Panc1 (cell line): ENCODE measurements around the gene PCDHGB5. TPM values are rescaled to one million over a fixed set of nuclear protein-coding genes. Genes with fewer than 3 reads are reported as not detected.
"Not testable (repeated sequence)": the region's sequence is repeated elsewhere in the genome, so short reads cannot be mapped to it uniquely, and the experiment has no call there.

ENCODE experiments used
- ATAC-seq: fragments of 200-7000 bp; cut with Tn5 transposase; 2 replicates; pipeline ENCODE4 v1.9.1; 2020; ENCODE audit warnings: mild to moderate bottlenecking, moderate library complexity
- BruUV-seq: library from RNA; stranded (reverse); fragments of 400-500 nt; replicated peaks from 2 replicates; lab custom pipeline; 2021; lab: Mats Ljungman, UMichigan
- CTCF ChIA-PET: fragments of 300-600 bp; sonication (Branson Sonifier 250); formaldehyde crosslinking; loops from one replicate; lab custom pipeline; 2022; ENCODE audit warnings: antibody characterized with exemption; lab: Charles Lee
- POLR2A ChIA-PET: fragments of 300-600 bp; sonication (Branson Sonifier 250); formaldehyde crosslinking; loops from one replicate; lab custom pipeline; 2022; ENCODE audit warnings: antibody characterized with exemption; lab: Charles Lee
- DNase-seq: peaks from one replicate; pipeline ENCODE4 v3.0.0-alpha.2; 2010; ENCODE audit warnings: low read depth, low spot score
- H3K27ac ChIP-seq: 2 replicates; pipeline ENCODE4 v1.5.1; 2011; ENCODE audit warnings: mild to moderate bottlenecking, low read length, inconsistent platforms
- H3K27me3 ChIP-seq: fragments of 200-500 bp; sonication (Bioruptor generic); 2 replicates; pipeline ENCODE4 v1.6.0; 2014; ENCODE audit warnings: low read length, inconsistent platforms; ENCODE audit not compliant: control insufficient read depth, insufficient read depth
- H3K36me3 ChIP-seq: fragments of 200-500 bp; sonication (Bioruptor generic); 2 replicates; pipeline ENCODE4 v1.5.1; 2014; ENCODE audit warnings: inconsistent platforms, mild to moderate bottlenecking, low read length, moderate library complexity; ENCODE audit not compliant: control insufficient read depth, insufficient read depth
- H3K4me1 ChIP-seq: 2 replicates; pipeline ENCODE4 v1.5.1; 2011; ENCODE audit warnings: inconsistent platforms, mild to moderate bottlenecking, low read length, moderate library complexity; ENCODE audit not compliant: control insufficient read depth, insufficient read depth
- H3K4me3 ChIP-seq, 2 experiments: 2 replicates each; pipeline ENCODE4 v1.5.1; 2011 to 2012; ENCODE audit warnings: low read depth in 2 of 2, low read length in 2 of 2, mild to moderate bottlenecking in 2 of 2, inconsistent platforms in 1 of 2, moderate library complexity in 1 of 2
- H3K9me3 ChIP-seq: fragments of 200-500 bp; sonication (Bioruptor generic); 2 replicates; pipeline ENCODE4 v1.5.1; 2014; ENCODE audit warnings: low read depth, mild to moderate bottlenecking, inconsistent platforms, low read length, moderate library complexity; ENCODE audit not compliant: control insufficient read depth, insufficient read depth
- CTCF ChIP-seq: fragments of 450-650 bp; IDR thresholded peaks from 2 replicates; pipeline ENCODE4 v1.5.1; 2017; ENCODE audit warnings: mild to moderate bottlenecking
- POLR2AphosphoS5 ChIP-seq: IDR thresholded peaks from 2 replicates; pipeline ENCODE4 v1.6.1; 2012; ENCODE audit warnings: mild to moderate bottlenecking, low read depth, low read length, moderate library complexity
- REST ChIP-seq, 2 experiments: IDR thresholded peaks; 2 replicates each; pipeline ENCODE4 v1.6.1; 2011 to 2012; ENCODE audit warnings: low read depth in 2 of 2, control low read depth in 1 of 2, low read length in 1 of 2, mild to moderate bottlenecking in 1 of 2, moderate library complexity in 1 of 2; ENCODE audit not compliant: insufficient read depth in 1 of 2
- SIN3A ChIP-seq: IDR thresholded peaks from 2 replicates; pipeline ENCODE4 v1.6.1; 2012; ENCODE audit warnings: low read depth, mild to moderate bottlenecking, low read length, moderate library complexity, borderline replicate concordance; ENCODE audit not compliant: insufficient read depth
- TCF7L2 ChIP-seq: IDR thresholded peaks from 2 replicates; pipeline ENCODE4 v1.6.1; 2011; ENCODE audit warnings: mild to moderate bottlenecking, low read depth, low read length, inconsistent platforms
- in situ Hi-C: cut with HindIII; loops from 2 replicates; pipeline ENCODE4 v1.10.0; 2016; ENCODE audit warnings: low sequenced_read_pairs, low pct_unique_long_range_greater_than_20kb
- intact Hi-C: fragments of 100-400 bp; cut with micrococcal nuclease; formaldehyde crosslinking; loops from one replicate; pipeline ENCODE4 v1.10.0; 2022; ENCODE audit not compliant: unreplicated experiment
- total RNA-seq: library from RNA; stranded (reverse); gene quantifications from one replicate; pipeline ENCODE4 v1.2.1, GENCODE V29; 2021; ENCODE audit not compliant: unreplicated experiment

Gene PCDHGB5
- total RNA-seq, 1 experiment from 2014 or later, result 0.87 TPM

DNA sequence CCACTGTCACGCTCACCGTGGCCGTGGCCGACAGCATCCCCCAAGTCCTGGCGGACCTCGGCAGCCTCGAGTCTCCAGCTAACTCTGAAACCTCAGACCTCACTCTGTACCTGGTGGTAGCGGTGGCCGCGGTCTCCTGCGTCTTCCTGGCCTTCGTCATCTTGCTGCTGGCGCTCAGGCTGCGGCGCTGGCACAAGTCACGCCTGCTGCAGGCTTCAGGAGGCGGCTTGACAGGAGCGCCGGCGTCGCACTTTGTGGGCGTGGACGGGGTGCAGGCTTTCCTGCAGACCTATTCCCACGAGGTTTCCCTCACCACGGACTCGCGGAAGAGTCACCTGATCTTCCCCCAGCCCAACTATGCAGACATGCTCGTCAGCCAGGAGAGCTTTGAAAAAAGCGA is 35.0 kb downstream of the PCDHGB5 start:
- H3K4me3 ChIP-seq, POLR2A ChIA-PET, intact Hi-C loops, ATAC-seq, H3K27ac ChIP-seq, in situ Hi-C loops, H3K36me3 ChIP-seq, BruUV-seq, DNase-seq, H3K27me3 ChIP-seq, H3K4me1 ChIP-seq, H3K9me3 ChIP-seq: not testable (repeated sequence)
- CTCF ChIA-PET, result interaction anchor here (0.7 kb wide), 1 partner anchor 508 kb away, joined by 3 read pairs; no protein-coding TSS in a partner anchor

DNA sequence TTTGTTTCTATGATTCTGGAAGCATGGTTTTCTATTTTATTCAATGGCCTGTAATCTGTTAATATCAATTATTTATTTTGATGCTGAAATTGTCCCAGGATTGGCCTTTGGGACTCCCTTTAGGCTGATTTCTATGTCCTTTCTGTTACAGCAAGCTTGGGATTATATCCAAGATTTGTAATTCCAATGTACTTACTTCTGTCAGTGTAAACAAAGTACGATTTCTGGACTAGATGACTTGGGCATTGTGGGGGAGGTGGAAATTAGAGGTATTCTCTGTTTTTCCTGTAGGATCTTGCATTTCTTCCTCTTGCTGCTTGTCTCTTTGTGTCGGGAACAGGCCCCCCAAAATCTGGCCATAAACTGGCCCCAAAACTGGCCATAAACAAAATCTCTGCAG is 36.3 kb downstream of the PCDHGB5 start:
- Histone ChIP-seq H3K27ac (no peak overlapping the region), H3K9me3 (no peaks in the 10 kb centered on the region; the same call in 1 of the 2 replicates), H3K4me1 (no peaks in the 10 kb centered on the region), H3K4me3 (no peak overlapping the region), H3K27me3 (no peaks in the 10 kb centered on the region), H3K36me3 (no peaks in the 10 kb centered on the region)
- CTCF ChIA-PET, result no interaction called here
- no peak for ATAC-seq
- POLR2A ChIA-PET, result no interaction called here
- in situ Hi-C loops (no loop called here), intact Hi-C loops (no loop called here)
- no peak for DNase-seq
- no TSS peak for BruUV-seq
- TF ChIP-seq TCF7L2 (no peak), POLR2AphosphoS5 (no peak), REST (IDR thresholded peaks at IDR 0.05; ENCODE audit: insufficient read depth in 1 of 2, low read depth in 2 of 2, low read length in 1 of 2) (no peak), SIN3A (no peak), CTCF (no peak)

- DNase-seq (no peak), ATAC-seq (no peak)
- Histone ChIP-seq H3K9me3 (no peaks in the 10 kb centered on the region; the same call in 1 of the 2 replicates), H3K4me1 (no peaks in the 10 kb centered on the region), H3K36me3 (no peaks in the 10 kb centered on the region), H3K27ac (no peak overlapping the region), H3K27me3 (no peaks in the 10 kb centered on the region), H3K4me3 (no peak overlapping the region)
- intact Hi-C loops (no loop called here), in situ Hi-C loops (no loop called here)
- BruUV-seq, result no TSS peak
- no peak for TF ChIP-seq CTCF
- POLR2A ChIA-PET, result no interaction called here
- CTCF ChIA-PET, result interaction anchor here (0.6 kb wide), 1 partner anchor 101 kb away, joined by 3 read pairs; no protein-coding TSS in a partner anchor
Observed at GRCh38 chr5:141437221-141437620, 39.5 kb downstream of the PCDHGB5 start.
